Lower leg skin (tissue), 3 donors: ENCODE data around the gene TMEM138.

Source experiments
- POLR2A ChIP-seq, 2 donors: fragments of 450-650 bp; IDR thresholded peaks; one replicate each; pipeline ENCODE4 v1.6.1; 2016 to 2017; ENCODE audit warnings: antibody characterized with exemption in 2 of 2, mild to moderate bottlenecking in 1 of 2, moderate library complexity in 1 of 2
- TF ChIP-seq, protein P1 (sequence below), 3 donors: fragments of 450-650 bp; IDR thresholded peaks; one replicate each; pipeline ENCODE4 v1.5.1; 2016; ENCODE audit warnings: antibody characterized with exemption in 3 of 3, mild to moderate bottlenecking in 3 of 3, moderate library complexity in 2 of 3

DNA sequence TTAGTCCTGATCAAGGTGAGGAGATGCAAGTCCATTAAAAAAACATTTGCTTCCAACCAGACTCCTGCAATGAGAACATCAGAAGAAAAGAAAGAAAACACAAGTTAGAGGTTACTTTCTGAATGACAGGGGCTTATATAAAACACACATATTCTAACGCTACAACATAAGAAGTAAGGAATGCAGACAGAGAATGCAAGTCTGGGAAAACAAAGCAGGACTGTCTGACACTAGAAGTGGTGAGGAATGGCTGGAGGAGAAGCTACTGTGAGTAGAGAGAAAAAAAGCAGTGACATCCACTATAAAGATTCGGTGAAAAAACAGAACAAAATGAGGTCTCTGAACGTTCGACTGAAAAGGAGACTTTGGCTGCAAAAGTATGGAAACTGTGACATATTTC lies 42.5 kb downstream of the TMEM138 start:
- TF ChIP-seq, protein P1, sequence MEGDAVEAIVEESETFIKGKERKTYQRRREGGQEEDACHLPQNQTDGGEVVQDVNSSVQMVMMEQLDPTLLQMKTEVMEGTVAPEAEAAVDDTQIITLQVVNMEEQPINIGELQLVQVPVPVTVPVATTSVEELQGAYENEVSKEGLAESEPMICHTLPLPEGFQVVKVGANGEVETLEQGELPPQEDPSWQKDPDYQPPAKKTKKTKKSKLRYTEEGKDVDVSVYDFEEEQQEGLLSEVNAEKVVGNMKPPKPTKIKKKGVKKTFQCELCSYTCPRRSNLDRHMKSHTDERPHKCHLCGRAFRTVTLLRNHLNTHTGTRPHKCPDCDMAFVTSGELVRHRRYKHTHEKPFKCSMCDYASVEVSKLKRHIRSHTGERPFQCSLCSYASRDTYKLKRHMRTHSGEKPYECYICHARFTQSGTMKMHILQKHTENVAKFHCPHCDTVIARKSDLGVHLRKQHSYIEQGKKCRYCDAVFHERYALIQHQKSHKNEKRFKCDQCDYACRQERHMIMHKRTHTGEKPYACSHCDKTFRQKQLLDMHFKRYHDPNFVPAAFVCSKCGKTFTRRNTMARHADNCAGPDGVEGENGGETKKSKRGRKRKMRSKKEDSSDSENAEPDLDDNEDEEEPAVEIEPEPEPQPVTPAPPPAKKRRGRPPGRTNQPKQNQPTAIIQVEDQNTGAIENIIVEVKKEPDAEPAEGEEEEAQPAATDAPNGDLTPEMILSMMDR (IDR thresholded peaks at IDR 0.05): no peak
- TF ChIP-seq POLR2A (IDR thresholded peaks at IDR 0.05): no peak
